Left lung (tissue), 10 donors: ENCODE results near the gene LTBP1. TPM values are rescaled to one million over a fixed set of nuclear protein-coding genes. Genes with fewer than 3 reads are reported as not detected.

ENCODE experiments used
- ATAC-seq: fragments of 200-7000 bp; cut with Tn5 transposase; one replicate; pipeline ENCODE4 v1.9.1; 2020; ENCODE audit warnings: moderate library complexity
- DNase-seq, 4 donors: peaks; one replicate each; pipeline ENCODE4 v3.0.0-alpha.2; 2013 to 2020
- H3K27ac ChIP-seq, 2 donors: fragments of 200-600 bp; sonication (generic) in 1 of 2; one replicate each; pipeline versions ENCODE4 v1.5.0 to v1.8.0; 2020 to 2021
- H3K27me3 ChIP-seq, 2 donors: fragments of 200-600 bp; sonication (generic) in 1 of 2; one replicate each; pipeline versions ENCODE4 v1.5.0 to v1.8.0; 2020 to 2021
- H3K36me3 ChIP-seq, 2 donors: fragments of 200-600 bp; sonication (generic) in 1 of 2; one replicate each; pipeline versions ENCODE4 v1.5.0 to v1.8.0; 2020 to 2021
- H3K4me1 ChIP-seq, 2 donors: fragments of 200-600 bp; one replicate each; pipeline ENCODE4 v1.8.0; 2021
- H3K4me3 ChIP-seq, 2 donors: fragments of 200-600 bp; sonication (generic) in 1 of 2; one replicate each; pipeline versions ENCODE4 v1.5.0 to v1.8.0; 2020 to 2021; ENCODE audit warnings: mild to moderate bottlenecking in 1 of 2
- H3K9me3 ChIP-seq, 2 donors: fragments of 200-600 bp; sonication (generic) in 1 of 2; one replicate each; pipeline versions ENCODE4 v1.5.0 to v1.8.0; 2020 to 2021
- CTCF ChIP-seq, 2 donors: fragments of 200-600 bp; sonication (generic) in 1 of 2; IDR thresholded peaks; one replicate each; pipeline versions ENCODE4 v1.5.0 to v1.8.0; 2021; ENCODE audit warnings: antibody characterized with exemption in 2 of 2
- intact Hi-C, 2 donors: fragments of 100-400 bp; cut with DNase I; formaldehyde crosslinking; loops; one replicate each; pipeline versions ENCODE4 v1.11.2 to v1.14.2; 2022
- polyA plus RNA-seq, 6 donors: library from polyadenylated mRNA; unstranded; fragments of 120-200 nt; gene quantifications; one replicate each; pipeline ENCODE4 v1.2.1, GENCODE V29; 2013; ENCODE audit not compliant: insufficient read length in 6 of 6
- total RNA-seq, 2 donors: library from RNA; stranded (reverse); fragmentation: NEBNext Ultra II Directional; extraction: Animal tissue kit (Norgen Biotek cat#: 25700); gene quantifications; one replicate each; pipeline ENCODE4 v1.2.1, GENCODE V29; 2021
- donor health status: DM: no; HTN: yes; CAD: no.
- donor health status: DM: no; HTN: no; CAD: no.

Gene LTBP1
- total and polyA plus RNA-seq, 8 donors: 35.4 to 81.2 (median 50.9) TPM

DNA sequence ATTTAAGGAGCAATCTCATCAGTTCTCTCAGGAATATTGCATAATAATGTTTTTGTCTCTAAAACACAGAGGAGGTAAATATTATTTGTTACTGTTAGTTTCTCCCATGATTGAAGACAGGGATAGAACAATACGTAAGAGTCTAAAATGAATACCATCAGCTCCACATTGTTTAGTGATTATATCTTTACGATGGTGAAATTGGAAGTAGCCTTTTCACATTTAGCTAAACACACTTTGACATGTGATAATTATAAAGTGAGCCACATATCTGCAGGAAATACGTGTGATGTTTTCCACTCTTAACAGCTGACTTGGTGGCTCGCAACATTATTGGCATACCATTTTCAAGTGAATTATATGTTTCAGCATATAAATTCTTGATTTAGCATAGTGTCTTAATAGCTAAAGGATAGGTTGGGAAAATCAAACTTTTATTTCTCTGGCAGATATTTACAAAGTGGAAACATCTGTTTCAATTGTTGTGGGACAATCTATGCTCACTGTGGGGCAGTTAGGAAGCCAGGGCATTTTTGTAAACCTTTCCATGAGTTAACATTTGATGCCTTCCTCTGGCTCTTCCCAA, 321.6 kb downstream of the LTBP1 start:
- Histone ChIP-seq H3K27ac (no peak overlapping the region), H3K9me3 (peaks cover 0 to 15% of the 10 kb centered on the region in 2 donors), H3K4me3 (no peak overlapping the region), H3K27me3 (no peaks in the 10 kb centered on the region), H3K4me1 (no peaks in the 10 kb centered on the region), H3K36me3 (no peaks in the 10 kb centered on the region)
- no peak for TF ChIP-seq CTCF (IDR thresholded peaks at IDR 0.05)
- ATAC-seq: no peak
- intact Hi-C loops: no loop called here
- no peak for DNase-seq

DNA sequence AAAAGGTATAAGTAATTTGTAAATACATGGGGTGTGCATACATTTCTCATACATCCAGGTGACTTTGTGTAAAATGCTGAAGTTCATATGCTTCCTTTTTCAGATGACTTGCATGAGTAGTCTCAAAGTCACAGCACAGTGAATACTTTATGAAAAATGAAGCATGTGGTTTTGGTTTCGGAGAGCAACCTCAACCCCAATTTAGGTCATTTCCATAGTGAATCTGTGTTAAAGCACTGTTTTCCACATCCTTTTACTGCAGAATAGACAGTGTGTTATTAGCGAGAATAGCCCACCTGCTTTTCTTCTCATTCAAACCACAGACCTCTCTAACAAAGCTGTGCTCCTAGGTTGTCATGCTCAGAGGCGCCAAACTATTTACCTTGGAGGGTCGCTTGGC, 325.2 kb downstream of the LTBP1 start:
- H3K36me3 ChIP-seq: no peaks in the 10 kb centered on the region
- ATAC-seq: no peak
- peaks cover 0 to 3% of the 10 kb centered on the region in 2 donors for H3K9me3 ChIP-seq
- H3K27ac ChIP-seq: no peak overlapping the region
- H3K4me3 ChIP-seq: no peak overlapping the region
- intact Hi-C loops: no loop called here
- TF ChIP-seq CTCF (IDR thresholded peaks at IDR 0.05): no peak
- H3K27me3 ChIP-seq: no peaks in the 10 kb centered on the region
- no peak for DNase-seq
- H3K4me1 ChIP-seq: no peaks in the 10 kb centered on the region

GRCh38 chr2:33273479-33273878, 326.7 kb downstream of the LTBP1 start:
- Histone ChIP-seq H3K4me1 (no peaks in the 10 kb centered on the region), H3K4me3 (no peak overlapping the region), H3K27me3 (no peaks in the 10 kb centered on the region), H3K27ac (no peak overlapping the region), H3K36me3 (no peaks in the 10 kb centered on the region), H3K9me3 (no peaks in the 10 kb centered on the region)
- no peak for TF ChIP-seq CTCF (IDR thresholded peaks at IDR 0.05)
- DNase-seq (no peak), ATAC-seq (no peak)
- intact Hi-C loops: no loop called here

DNA sequence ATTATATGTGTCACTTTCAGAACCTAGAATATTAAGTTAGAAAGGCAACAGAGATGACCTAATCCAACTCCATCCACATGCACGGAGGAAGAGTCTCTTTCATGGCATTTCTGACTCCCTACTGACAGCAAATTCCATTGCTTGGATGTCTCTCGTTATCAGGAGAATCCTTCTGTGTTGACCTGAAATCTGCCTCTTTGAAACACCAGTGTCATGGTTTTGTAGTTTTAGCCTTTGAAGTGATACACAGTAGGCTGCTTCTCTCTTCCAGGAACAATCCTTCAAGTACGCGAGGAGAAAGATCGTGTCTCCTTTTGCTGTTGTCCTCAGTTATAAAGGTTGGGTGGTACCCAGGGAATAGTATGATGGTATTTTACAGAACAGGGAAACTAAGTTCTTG, 327.8 kb downstream of the LTBP1 start:
- ATAC-seq: no peak
- DNase-seq: no peak
- Histone ChIP-seq H3K27me3 (no peaks in the 10 kb centered on the region), H3K9me3 (no peaks in the 10 kb centered on the region), H3K27ac (no peak overlapping the region), H3K36me3 (no peaks in the 10 kb centered on the region), H3K4me3 (no peak overlapping the region), H3K4me1 (no peaks in the 10 kb centered on the region)
- no peak for TF ChIP-seq CTCF (IDR thresholded peaks at IDR 0.05)
- intact Hi-C loops: no loop called here

DNA sequence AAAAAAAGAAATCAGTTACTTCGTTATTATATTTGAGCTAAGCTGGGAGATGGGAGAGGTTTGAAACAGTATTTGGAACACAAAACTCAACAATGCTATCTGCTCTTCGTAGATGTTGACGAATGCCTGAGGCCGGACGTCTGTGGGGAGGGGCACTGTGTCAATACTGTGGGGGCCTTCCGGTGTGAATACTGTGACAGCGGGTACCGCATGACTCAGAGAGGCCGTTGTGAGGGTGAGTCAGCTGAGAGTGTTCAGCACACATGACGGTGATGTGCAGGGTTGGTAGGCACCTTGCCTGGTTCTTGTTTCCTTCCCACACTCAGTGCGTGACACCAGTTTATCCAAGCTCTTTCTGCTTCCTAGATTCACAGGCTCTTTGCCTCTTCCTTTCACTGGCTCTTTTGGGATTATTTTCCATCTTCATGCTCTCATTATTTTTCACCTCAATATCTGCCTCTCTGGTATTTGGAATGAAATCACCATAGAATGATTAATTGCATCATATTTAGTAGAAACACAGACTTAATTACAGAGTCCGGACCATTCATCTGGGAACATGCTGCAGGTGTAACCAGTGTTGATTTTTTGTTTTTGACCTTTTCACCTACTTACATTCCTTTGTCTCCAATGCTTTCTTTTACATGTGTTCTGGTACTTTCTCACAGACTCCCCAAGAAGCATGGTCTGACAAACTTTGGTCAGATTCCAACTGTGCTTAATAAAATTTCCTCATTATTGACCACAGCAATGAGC, 329.1 kb downstream of the LTBP1 start:
- H3K36me3 ChIP-seq: no peaks in the 10 kb centered on the region
- peak; percentile 70 for ATAC-seq
- peak in 2 of 4 donors; percentile 38 to 53 for DNase-seq
- no peak for TF ChIP-seq CTCF (IDR thresholded peaks at IDR 0.05)
- H3K27me3 ChIP-seq: no peaks in the 10 kb centered on the region
- H3K4me1 ChIP-seq: no peaks in the 10 kb centered on the region
- H3K4me3 ChIP-seq: no peak overlapping the region
- H3K9me3 ChIP-seq: no peaks in the 10 kb centered on the region
- no peak overlapping the region for H3K27ac ChIP-seq
- intact Hi-C loops: no loop called here
